GM19452 (cell line): ENCODE data around the gene SLC44A3.

ENCODE experiments used
- ATAC-seq: cut with Tn5 transposase; IDR thresholded peaks from one replicate; pipeline ENCODE4 v1.9.1; 2021; ENCODE audit not compliant: unreplicated experiment

Gene SLC44A3

GRCh38 chr1:94903280-94904009 is 83.3 kb downstream of the SLC44A3 start:
- no peak for ATAC-seq

- ATAC-seq = no peak
Measured at GRCh38 chr1:94905207-94905606, 85.0 kb downstream of the SLC44A3 start.

DNA sequence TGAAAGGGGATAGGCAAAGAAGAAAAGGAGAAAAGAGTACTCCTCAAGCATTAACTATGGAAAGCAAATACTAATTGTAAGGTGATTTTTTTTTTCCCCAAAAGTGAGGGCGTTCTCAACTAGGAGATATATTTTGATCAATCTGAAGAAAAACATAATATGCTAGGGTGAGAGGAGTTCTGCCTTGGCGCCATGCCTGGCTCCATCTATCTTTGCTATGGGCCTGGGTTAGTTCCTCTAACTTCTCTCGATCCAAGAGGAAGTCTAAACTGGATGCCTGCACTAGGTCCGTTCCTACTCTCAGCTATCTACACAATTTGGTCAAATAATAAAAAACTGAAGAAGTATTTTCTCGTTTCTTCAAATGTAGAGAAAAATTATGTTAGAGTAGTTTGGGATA is 86.2 kb downstream of the SLC44A3 start:
- no peak for ATAC-seq

GRCh38 chr1:94907136-94907535 is 87.0 kb downstream of the SLC44A3 start:
- ATAC-seq = no peak

- no peak for ATAC-seq
Measured at GRCh38 chr1:94908190-94908589, 88.0 kb downstream of the SLC44A3 start.

DNA sequence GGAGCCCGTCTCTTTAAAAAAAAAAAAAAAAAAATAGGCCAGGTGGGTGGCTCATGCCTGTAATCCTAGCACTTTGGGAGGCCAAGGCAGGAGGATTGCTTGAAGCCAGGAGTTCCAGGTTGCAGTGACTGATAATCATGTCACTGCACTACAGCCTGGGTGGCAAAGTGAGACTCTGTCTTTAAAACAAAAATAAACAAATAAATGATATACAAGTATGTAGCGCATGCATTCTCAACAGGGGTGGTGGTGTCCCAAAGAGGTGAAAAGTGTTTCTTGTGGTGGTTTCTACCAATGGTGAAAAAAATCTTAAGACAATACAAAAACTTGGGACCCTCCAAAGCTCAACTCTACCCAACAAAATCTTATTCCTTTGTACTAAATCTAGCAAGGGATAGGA is 88.8 kb downstream of the SLC44A3 start:
- ATAC-seq = no peak

DNA sequence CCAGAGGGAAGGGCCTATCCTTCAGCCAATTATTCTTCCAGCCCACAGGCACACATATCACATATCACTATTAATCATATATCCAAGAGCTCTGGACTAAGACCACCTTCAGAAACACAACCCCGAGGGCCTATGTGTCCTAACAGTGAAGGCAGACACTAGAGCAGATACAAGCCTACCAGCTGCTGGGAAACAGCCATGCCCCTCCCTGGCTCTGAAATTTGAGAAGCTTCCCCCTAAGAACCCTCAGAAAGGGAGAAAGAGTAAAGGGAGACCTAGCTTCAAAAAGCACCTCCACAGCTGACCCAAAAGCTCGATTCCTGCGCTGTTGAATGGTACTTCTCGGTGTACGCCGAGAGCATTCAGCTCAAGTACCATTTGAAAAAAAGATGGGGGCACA is 89.3 kb downstream of the SLC44A3 start:
- ATAC-seq = no peak

DNA sequence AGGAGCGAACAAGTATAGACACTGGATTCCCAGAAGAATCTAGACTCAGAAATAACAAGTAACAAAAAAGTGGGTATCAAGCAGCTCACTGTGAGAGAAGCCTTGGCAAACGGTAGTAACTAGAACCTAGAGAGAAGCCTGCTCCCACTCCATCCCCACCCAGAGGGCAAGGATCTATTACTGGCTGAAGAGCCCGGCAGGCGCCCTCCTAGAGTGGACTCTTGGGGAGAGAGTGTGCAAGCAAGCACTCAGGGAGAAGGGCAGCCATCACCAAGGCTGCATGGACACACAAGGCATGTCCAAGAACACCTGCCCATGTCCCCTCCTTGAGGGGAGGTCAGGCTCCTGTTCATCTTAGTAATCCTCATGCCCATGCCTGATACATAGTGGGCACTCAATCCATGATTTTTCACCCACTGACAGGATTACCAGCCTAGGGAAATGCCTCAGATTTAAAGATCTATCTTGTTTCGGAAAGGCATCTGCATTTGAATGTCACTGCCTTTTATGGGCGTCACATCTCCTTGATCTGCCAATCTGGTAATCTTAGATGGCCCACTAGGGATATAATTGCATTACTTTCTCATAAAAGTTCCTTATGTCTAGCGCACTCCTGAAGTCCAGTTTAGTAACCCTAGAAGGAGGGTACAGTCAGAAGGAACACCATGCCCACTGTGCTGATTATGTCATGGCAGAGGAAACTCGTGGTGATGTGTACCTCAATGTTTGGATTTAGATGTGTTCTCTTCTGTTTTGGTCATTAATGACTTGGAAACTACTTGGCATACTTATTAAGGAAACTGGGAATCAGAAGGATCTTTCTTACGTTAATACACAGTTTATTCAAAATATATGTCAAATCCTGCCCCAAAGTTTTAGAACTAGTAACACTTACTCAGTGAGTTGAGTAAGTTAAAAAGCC is 92.4 kb downstream of the SLC44A3 start:
- ATAC-seq = no peak

DNA sequence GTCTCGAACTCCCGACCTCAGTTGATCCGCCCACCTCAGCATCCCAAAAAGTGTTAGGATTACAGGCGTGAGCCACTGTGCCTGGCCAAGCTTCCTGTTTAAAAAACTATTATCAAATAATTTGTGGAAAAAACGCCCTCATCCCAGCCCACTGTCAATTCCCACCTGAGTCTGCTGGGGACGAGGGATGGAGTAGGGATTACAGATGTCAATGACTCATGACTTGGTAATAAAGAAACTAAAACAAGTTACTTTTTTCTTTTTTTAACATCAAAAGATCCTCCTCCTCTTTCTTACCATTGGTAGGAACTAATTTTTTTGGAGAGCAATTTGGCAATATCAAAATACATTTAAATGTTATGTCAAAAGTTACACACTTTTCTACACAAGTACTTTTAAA is 97.1 kb downstream of the SLC44A3 start:
- ATAC-seq = no peak

- ATAC-seq = no peak
Measured at GRCh38 chr1:94919241-94920030, 99.3 kb downstream of the SLC44A3 start.

GRCh38 chr1:94920061-94920460 is 99.9 kb downstream of the SLC44A3 start:
- ATAC-seq = no peak

- ATAC-seq = no peak
Measured at GRCh38 chr1:94921977-94922376, 101.8 kb downstream of the SLC44A3 start.

GRCh38 chr1:94922761-94923331 is 102.7 kb downstream of the SLC44A3 start:
- ATAC-seq = no peak

- ATAC-seq = no peak
Measured at GRCh38 chr1:94925004-94925403, 104.8 kb downstream of the SLC44A3 start.

GRCh38 chr1:94925561-94926125 is 105.5 kb downstream of the SLC44A3 start:
- ATAC-seq = no peak

DNA sequence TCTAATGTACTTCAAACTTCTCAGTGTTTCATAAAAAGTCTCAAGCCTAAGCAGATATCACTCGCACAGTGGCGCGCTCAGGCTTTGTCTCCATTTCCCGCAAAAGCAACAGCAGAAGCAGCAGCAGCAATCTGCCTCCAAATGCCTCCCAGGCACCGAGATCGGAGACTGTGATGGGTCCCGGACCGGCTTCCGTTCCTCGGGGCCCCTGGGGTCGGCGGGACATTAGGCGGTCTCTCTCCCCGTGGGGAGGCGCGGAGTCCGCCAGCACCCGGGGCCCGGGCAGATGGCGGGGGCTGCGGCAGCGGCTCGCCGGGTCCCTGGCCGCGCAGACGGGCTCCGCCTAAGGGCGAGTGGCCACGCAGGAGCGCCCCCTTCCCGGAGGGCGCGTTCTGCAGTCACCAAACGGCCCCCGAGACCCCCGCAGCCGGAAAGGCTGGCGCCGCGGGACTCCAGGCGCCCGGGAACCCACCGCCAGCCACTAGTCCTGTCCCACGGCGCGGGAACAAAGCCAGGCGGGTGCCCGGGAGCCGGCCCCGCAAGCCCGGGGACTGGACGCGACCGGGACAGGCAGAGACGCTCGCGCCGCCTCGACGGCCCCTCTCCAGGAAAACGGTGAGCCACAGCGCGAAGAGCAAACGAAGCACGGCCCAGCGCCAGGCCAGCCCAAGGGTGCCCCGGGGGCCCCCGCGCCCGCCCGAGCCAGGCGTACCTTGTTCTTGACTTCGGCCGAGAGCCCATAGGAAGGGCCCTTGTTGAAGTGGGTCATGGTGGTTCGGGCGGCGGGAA is 106.2 kb downstream of the SLC44A3 start:
- ATAC-seq = peak; percentile 29

DNA sequence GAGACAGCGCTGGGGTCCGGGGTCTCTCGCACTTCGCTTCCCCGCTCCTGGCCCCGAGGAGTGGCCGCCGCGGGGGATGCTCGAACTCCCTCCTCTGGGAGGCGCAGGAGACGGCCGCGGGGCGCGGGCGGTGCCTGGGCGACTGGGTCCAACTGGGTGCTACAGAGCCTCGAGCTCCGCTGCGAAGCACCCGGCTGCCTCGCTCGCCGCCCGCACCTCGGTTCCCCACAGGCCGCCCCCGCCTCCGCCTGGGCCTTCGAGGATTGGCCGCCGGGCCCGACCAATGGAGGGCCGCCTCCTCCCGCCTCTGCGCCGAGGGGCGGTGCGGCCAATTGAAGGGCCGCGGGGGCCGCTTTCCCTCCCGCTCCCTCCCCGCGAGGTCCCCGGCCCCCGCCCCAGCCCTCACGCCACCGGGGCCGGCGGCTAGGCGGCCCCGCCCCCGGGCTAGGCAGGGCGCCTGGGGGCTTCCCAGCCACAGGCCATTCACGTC is 106.8 kb downstream of the SLC44A3 start, which contains the start of gene CNN3:
Gene CNN3, minus strand, starts transcription at position 196 of the 490 bp plus-strand sequence. CDS start 216 bp downstream, outside the sequence.
- peak; percentile 86 for ATAC-seq

DNA sequence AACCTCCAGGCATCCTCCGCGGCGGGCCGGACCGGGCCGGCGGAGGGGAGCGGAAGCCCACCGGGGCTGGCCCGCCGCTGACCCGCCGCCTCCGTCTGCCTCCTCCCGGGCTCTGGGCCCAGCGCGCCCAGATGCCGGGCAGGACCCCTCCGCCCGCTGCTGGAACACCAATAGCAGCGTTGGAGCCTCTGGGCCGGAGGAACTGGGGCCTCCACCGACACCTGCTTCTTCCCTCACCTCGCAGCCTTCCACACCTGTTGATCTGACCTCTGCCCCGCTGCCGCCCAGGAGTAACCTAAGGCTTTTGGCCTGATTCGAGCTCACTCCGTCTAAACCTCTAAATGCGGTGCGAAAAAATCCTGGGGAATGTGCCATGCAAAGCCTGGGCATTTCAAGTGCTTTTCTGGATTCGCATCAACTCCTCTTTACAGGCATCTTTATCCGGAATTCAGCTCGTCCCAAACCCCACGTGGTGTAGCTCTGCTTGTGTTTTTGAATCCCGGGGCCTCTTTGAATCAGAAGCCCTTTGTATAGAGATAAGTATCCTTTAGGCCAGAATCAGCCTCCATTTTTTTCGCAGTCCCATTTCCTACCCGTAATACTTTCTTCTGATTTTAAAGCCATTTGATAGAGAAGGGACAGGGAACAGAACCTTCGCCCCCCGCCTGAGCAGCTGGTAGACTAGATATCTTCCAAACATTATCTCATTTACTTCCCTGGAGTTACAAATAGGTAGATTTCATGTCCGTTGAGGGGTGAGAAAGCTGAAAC is 107.4 kb downstream of the SLC44A3 start:
- ATAC-seq = no peak
